Thoracic aorta (tissue), 2 donors: ENCODE data around the gene EIF6. TPM values are rescaled to one million over a fixed set of nuclear protein-coding genes. Genes with fewer than 3 reads are reported as not detected.

ENCODE experiments used
- ATAC-seq: fragments of 150-250 bp; one replicate; pipeline ENCODE4 v1.8.0; 2017; ENCODE audit warnings: low read depth; ENCODE audit not compliant: insufficient number of reproducible peaks, low FRiP score
- DNase-seq: peaks from one replicate; pipeline ENCODE4 v3.0.0-alpha.2; 2020; ENCODE audit warnings: low spot score
- H3K27ac ChIP-seq, 2 donors: fragments of 200-600 bp; sonication (generic); 1 replicate in 1 of 2; 2 replicates in 1 of 2; pipeline ENCODE4 v1.5.1; 2016; ENCODE audit warnings: mild to moderate bottlenecking in 2 of 2, moderate library complexity in 2 of 2
- H3K27me3 ChIP-seq: fragments of 200-600 bp; sonication (generic); replicated peaks from 2 replicates; pipeline ENCODE4 v1.6.0; 2016; ENCODE audit warnings: mild to moderate bottlenecking; ENCODE audit not compliant: insufficient read depth
- H3K36me3 ChIP-seq: fragments of 200-600 bp; sonication (generic); one replicate; pipeline ENCODE4 v1.5.1; 2016
- H3K4me1 ChIP-seq, 2 donors: fragments of 200-600 bp; sonication (generic); 1 replicate in 1 of 2; 2 replicates in 1 of 2; pipeline versions ENCODE4 v1.5.1 to v1.6.0; 2016; ENCODE audit warnings: low read depth in 2 of 2, mild to moderate bottlenecking in 1 of 2; ENCODE audit not compliant: control insufficient read depth in 1 of 2
- H3K4me3 ChIP-seq: fragments of 200-600 bp; sonication (generic); 2 replicates; pipeline ENCODE4 v1.5.1; 2016; ENCODE audit warnings: mild to moderate bottlenecking
- H3K9me3 ChIP-seq: fragments of 200-600 bp; sonication (generic); 2 replicates; pipeline ENCODE4 v1.5.1; 2016
- CTCF ChIP-seq: fragments of 200-600 bp; sonication (generic); IDR thresholded peaks from one replicate; pipeline ENCODE4 v1.5.1; 2019; ENCODE audit warnings: antibody characterized with exemption
- total RNA-seq, 2 donors: library from RNA; depleted of rRNA; stranded (reverse); fragments of >200 nt; gene quantifications; one replicate each; pipeline versions ENCODE4 v1.1.0 to v1.2.3, GENCODE V29; 2016

EIF6 gene
- total RNA-seq, 2 donors from 2014 or later: 46.2 to 76.6 TPM

GRCh38 chr20:35303735-35304491 lies 19.3 kb upstream of the EIF6 start:
- H3K27me3 ChIP-seq: no peaks in the 10 kb centered on the region
- peak; percentile 93 for TF ChIP-seq CTCF
- H3K4me1 ChIP-seq: peaks cover 30 to 38% of the 10 kb centered on the region in 2 donors
- no peak overlapping the region for H3K27ac ChIP-seq
- H3K36me3 ChIP-seq: no peaks in the 10 kb centered on the region
- H3K9me3 ChIP-seq: no peaks in the 10 kb centered on the region
- DNase-seq (peak; percentile 47), ATAC-seq (peak; percentile 32)
- H3K4me3 ChIP-seq: no peak overlapping the region

- Histone ChIP-seq H3K4me3 (no peak overlapping the region), H3K36me3 (no peaks in the 10 kb centered on the region), H3K4me1 (peaks cover 24 to 33% of the 10 kb centered on the region in 2 donors), H3K9me3 (no peaks in the 10 kb centered on the region), H3K27me3 (no peaks in the 10 kb centered on the region), H3K27ac (no peak overlapping the region)
- DNase-seq (no peak), ATAC-seq (no peak)
- TF ChIP-seq CTCF: no peak
Observed at GRCh38 chr20:35303382-35303734, 18.8 kb upstream of the EIF6 start.

GRCh38 chr20:35302421-35303335 lies 18.1 kb upstream of the EIF6 start:
- DNase-seq: no peak
- no peak overlapping the region for H3K4me3 ChIP-seq
- no peak overlapping the region for H3K27ac ChIP-seq
- H3K27me3 ChIP-seq: no peaks in the 10 kb centered on the region
- no peak for TF ChIP-seq CTCF
- ATAC-seq: no peak
- H3K36me3 ChIP-seq: no peaks in the 10 kb centered on the region
- no peaks in the 10 kb centered on the region for H3K9me3 ChIP-seq
- peaks cover 18 to 26% of the 10 kb centered on the region in 2 donors for H3K4me1 ChIP-seq

- TF ChIP-seq CTCF: no peak
- DNase-seq: no peak
- H3K4me1 ChIP-seq: peaks cover 6 to 13% of the 10 kb centered on the region in 2 donors
- H3K9me3 ChIP-seq: no peaks in the 10 kb centered on the region
- H3K27me3 ChIP-seq: no peaks in the 10 kb centered on the region
- ATAC-seq: no peak
- H3K4me3 ChIP-seq: no peak overlapping the region
- no peaks in the 10 kb centered on the region for H3K36me3 ChIP-seq
- no peak overlapping the region for H3K27ac ChIP-seq
Observed at GRCh38 chr20:35301426-35301825, 16.9 kb upstream of the EIF6 start.
